Keratinocyte (primary cell): ENCODE measurements around the gene TMEM131. TPM values are rescaled to one million over a fixed set of nuclear protein-coding genes. Genes with fewer than 3 reads are reported as not detected.

Experiments used
- DNase-seq: peaks from one replicate; pipeline ENCODE4 v3.0.0-alpha.2; 2011; ENCODE audit warnings: low read depth, missing footprints, low spot score
- FAIRE-seq: peaks from 2 replicates; lab custom pipeline; 2011; peaks lifted over from hg19 to GRCh38; lab: Jason Lieb, UNC
- H2AFZ ChIP-seq: 2 replicates; pipeline ENCODE4 v1.6.0; 2012; ENCODE audit warnings: low read length, control low read depth, inconsistent platforms; ENCODE audit not compliant: control insufficient read depth
- H3K27ac ChIP-seq: 2 replicates; pipeline ENCODE4 v1.5.1; 2011; ENCODE audit warnings: low read length; ENCODE audit not compliant: control insufficient read depth, insufficient read depth
- H3K27me3 ChIP-seq: 3 replicates; pipeline ENCODE4 v1.6.0; 2011; ENCODE audit warnings: low read length; ENCODE audit not compliant: control insufficient read depth, insufficient read depth; ENCODE audit errors: extremely low read depth
- H3K36me3 ChIP-seq, 2 experiments: 2 replicates in 1 of 2; 3 replicates in 1 of 2; pipeline ENCODE4 v1.5.1; 2011; ENCODE audit warnings: low read length in 2 of 2, mild to moderate bottlenecking in 1 of 2; ENCODE audit not compliant: control insufficient read depth in 2 of 2, insufficient read depth in 2 of 2; ENCODE audit errors: extremely low read depth in 1 of 2
- H3K4me1 ChIP-seq: 3 replicates; pipeline ENCODE4 v1.5.1; 2011; ENCODE audit warnings: low read length; ENCODE audit not compliant: control insufficient read depth, insufficient read depth; ENCODE audit errors: extremely low read depth
- H3K4me2 ChIP-seq: 3 replicates; pipeline ENCODE4 v1.6.0; 2011; ENCODE audit warnings: low read depth, low read length; ENCODE audit not compliant: control insufficient read depth, insufficient read depth; ENCODE audit errors: extremely low read depth
- H3K4me3 ChIP-seq, 3 experiments: fragments of 200-600 bp in 1 of 3; sonication (generic) in 1 of 3; 2 replicates in 2 of 3; 3 replicates in 1 of 3; pipeline ENCODE4 v1.5.1; 2011 to 2016; ENCODE audit warnings: low read length in 3 of 3, mild to moderate bottlenecking in 3 of 3, control low read depth in 2 of 3, inconsistent platforms in 1 of 3, low read depth in 1 of 3, mixed read lengths in 1 of 3, mixed run types in 1 of 3, moderate library complexity in 1 of 3; ENCODE audit not compliant: control insufficient read depth in 2 of 3, insufficient read depth in 2 of 3; ENCODE audit errors: extremely low read depth in 1 of 3
- H3K79me2 ChIP-seq: 2 replicates; pipeline ENCODE4 v1.6.0; 2012; ENCODE audit warnings: low read length; ENCODE audit not compliant: control insufficient read depth, insufficient read depth
- H3K9ac ChIP-seq: 3 replicates; pipeline ENCODE4 v1.6.0; 2011; ENCODE audit warnings: low read length; ENCODE audit not compliant: control insufficient read depth, insufficient read depth; ENCODE audit errors: extremely low read depth
- H3K9me1 ChIP-seq: 3 replicates; pipeline ENCODE4 v1.6.0; 2011; ENCODE audit warnings: low read length; ENCODE audit not compliant: control insufficient read depth, insufficient read depth; ENCODE audit errors: extremely low read depth
- H3K9me3 ChIP-seq: 2 replicates; pipeline ENCODE4 v1.5.1; 2012; ENCODE audit warnings: low read depth, low read length; ENCODE audit not compliant: control insufficient read depth
- H4K20me1 ChIP-seq: 3 replicates; pipeline ENCODE4 v1.6.0; 2011; ENCODE audit warnings: low read length; ENCODE audit not compliant: control insufficient read depth, insufficient read depth; ENCODE audit errors: extremely low read depth
- CTCF ChIP-seq, 3 experiments: IDR thresholded peaks in 1 of 3; conservative IDR thresholded peaks in 1 of 3; optimal IDR thresholded peaks in 1 of 3; 2 replicates in 2 of 3; 3 replicates in 1 of 3; pipeline versions ENCODE3 to v1.5.1; 2011; ENCODE audit warnings: low read length in 3 of 3, mild to moderate bottlenecking in 3 of 3, moderate library complexity in 2 of 3, control low read depth in 1 of 3, inconsistent platforms in 1 of 3; ENCODE audit not compliant: insufficient read depth in 2 of 3; ENCODE audit errors: extremely low read depth in 1 of 3
- EZH2 ChIP-seq: IDR thresholded peaks from one replicate; pipeline ENCODE4 v1.6.1; 2012; ENCODE audit warnings: inconsistent platforms, mild to moderate bottlenecking, low read length, moderate library complexity
- dilution Hi-C: fragments of 300-500 bp; cut with MboI; formaldehyde crosslinking; loops from one replicate; pipeline ENCODE4 v1.7.0; 2020; ENCODE audit warnings: low sequenced_read_pairs; ENCODE audit not compliant: extremely low pct_ligation_motif_present
- polyA plus RNA-seq, 5 experiments: library from polyadenylated mRNA; depleted of rRNA in 3 of 5; stranded (reverse) in 3 of 5; stranded (forward) in 1 of 5; unstranded in 1 of 5; fragments of >200 nt; gene quantifications; 1 replicate in 1 of 5; 2 replicates in 3 of 5; 3 replicates in 1 of 5; pipeline versions ENCODE4 v1.2.1 to v1.2.3, GENCODE V29; 2011 to 2012; ENCODE audit warnings: missing spikeins in 2 of 5, low read depth in 1 of 5, low replicate concordance in 1 of 5

The TMEM131 gene
- polyA plus RNA-seq, 1 donor (not counting 4 experiments of a cell fraction or from before 2014, with no cell fraction given): 25.5 TPM

GRCh38 chr2:97775074-97775473 lies 220.7 kb downstream of the TMEM131 start:
- H3K4me1 ChIP-seq: no peaks in the 10 kb centered on the region
- H3K27ac ChIP-seq: no peak overlapping the region
- no peaks in the 10 kb centered on the region for H4K20me1 ChIP-seq
- H3K9me1 ChIP-seq: no peaks in the 10 kb centered on the region
- peaks cover 20 to 26% of the 10 kb centered on the region in 2 experiments for H3K36me3 ChIP-seq
- H3K9ac ChIP-seq: no peak overlapping the region
- H3K4me3 ChIP-seq: no peak overlapping the region
- dilution Hi-C loops: no loop called here
- H3K79me2 ChIP-seq: no peaks in the 10 kb centered on the region
- no peak for DNase-seq
- no peaks in the 10 kb centered on the region for H3K27me3 ChIP-seq
- no peaks in the 10 kb centered on the region for H3K9me3 ChIP-seq
- no peak for FAIRE-seq
- no peak overlapping the region for H3K4me2 ChIP-seq
- TF ChIP-seq EZH2: no peak
- TF ChIP-seq CTCF (optimal IDR thresholded peaks at IDR 0.05 in 1 of 3, IDR thresholded peaks at IDR 0.05 in 1 of 3, conservative IDR thresholded peaks at IDR 0.05 in 1 of 3; ENCODE audit: extremely low read depth in 1 of 3, insufficient read depth in 2 of 3, low read length in 3 of 3): no peak
- H2AFZ ChIP-seq: no peak overlapping the region

GRCh38 chr2:97774425-97774824 lies 221.3 kb downstream of the TMEM131 start:
- Histone ChIP-seq H3K4me2 (no peak overlapping the region), H3K36me3 (peaks cover 19 to 28% of the 10 kb centered on the region in 2 experiments), H3K4me3 (no peak overlapping the region), H3K9me3 (no peaks in the 10 kb centered on the region), H3K4me1 (no peaks in the 10 kb centered on the region), H3K9me1 (no peaks in the 10 kb centered on the region), H3K9ac (no peak overlapping the region), H3K27ac (no peak overlapping the region), H3K79me2 (no peaks in the 10 kb centered on the region), H4K20me1 (no peaks in the 10 kb centered on the region), H2AFZ (no peak overlapping the region), H3K27me3 (no peaks in the 10 kb centered on the region)
- dilution Hi-C loops: no loop called here
- DNase-seq (no peak), FAIRE-seq (no peak)
- TF ChIP-seq EZH2: no peak
- peak; percentile 28 to 59 (median 40) for TF ChIP-seq CTCF (optimal IDR thresholded peaks at IDR 0.05 in 1 of 3, IDR thresholded peaks at IDR 0.05 in 1 of 3, conservative IDR thresholded peaks at IDR 0.05 in 1 of 3; ENCODE audit: extremely low read depth in 1 of 3, insufficient read depth in 2 of 3, low read length in 3 of 3)
